8988T (cell line): ENCODE measurements around the gene CELSR1.

Source experiments
- DNase-seq: peaks from one replicate; pipeline ENCODE4 v3.0.0; 2011

Gene CELSR1

GRCh38 chr22:46551996-46552395 lies 14.6 kb upstream of the CELSR1 start:
- no peak for DNase-seq

DNA sequence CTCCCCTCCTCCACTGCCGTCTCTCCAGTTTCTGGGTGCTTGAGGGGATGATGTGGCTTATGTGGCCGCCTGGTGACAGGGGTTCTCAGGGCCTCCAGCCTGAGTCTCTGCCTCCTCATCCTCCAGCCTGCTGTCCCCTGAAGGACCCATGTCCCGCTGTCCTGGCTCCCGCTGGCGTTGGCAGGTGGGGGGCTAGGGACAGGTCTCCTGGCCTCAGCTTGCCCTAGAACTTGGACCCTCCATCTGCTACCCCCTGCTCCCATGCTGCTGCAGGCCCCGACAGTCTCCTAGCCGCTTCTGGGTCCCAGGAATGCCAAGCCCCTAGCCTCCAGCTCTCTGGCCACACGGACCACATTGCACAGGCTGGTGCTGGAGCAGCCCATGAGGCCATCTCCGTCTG lies 13.9 kb upstream of the CELSR1 start:
- DNase-seq = no peak

- DNase-seq = no peak
Measured at GRCh38 chr22:46549971-46550641, 12.7 kb upstream of the CELSR1 start.

GRCh38 chr22:46549563-46549840 lies 12.1 kb upstream of the CELSR1 start:
- DNase-seq = no peak

DNA sequence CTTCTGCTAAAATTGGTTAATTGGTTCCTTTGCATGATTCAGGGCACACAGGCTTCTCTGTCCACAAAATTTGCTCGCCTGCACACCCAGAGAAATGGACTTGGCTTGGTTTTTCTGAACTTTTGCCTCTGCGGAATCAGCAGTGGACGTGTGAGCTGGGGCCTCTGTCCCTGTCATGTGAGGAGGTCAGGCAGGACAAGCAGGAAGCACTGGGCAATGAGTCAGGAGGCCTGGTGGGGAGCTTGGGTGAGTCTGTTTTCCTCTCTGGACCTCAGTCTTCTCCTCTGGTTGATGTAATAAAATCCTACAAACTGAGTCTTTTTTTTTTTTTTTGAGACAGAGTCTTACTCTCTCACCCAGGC lies 10.4 kb upstream of the CELSR1 start:
- DNase-seq = no peak

GRCh38 chr22:46547179-46547882 lies 9.9 kb upstream of the CELSR1 start:
- no peak for DNase-seq

- DNase-seq = no peak
Measured at GRCh38 chr22:46546466-46547178, 9.2 kb upstream of the CELSR1 start.

DNA sequence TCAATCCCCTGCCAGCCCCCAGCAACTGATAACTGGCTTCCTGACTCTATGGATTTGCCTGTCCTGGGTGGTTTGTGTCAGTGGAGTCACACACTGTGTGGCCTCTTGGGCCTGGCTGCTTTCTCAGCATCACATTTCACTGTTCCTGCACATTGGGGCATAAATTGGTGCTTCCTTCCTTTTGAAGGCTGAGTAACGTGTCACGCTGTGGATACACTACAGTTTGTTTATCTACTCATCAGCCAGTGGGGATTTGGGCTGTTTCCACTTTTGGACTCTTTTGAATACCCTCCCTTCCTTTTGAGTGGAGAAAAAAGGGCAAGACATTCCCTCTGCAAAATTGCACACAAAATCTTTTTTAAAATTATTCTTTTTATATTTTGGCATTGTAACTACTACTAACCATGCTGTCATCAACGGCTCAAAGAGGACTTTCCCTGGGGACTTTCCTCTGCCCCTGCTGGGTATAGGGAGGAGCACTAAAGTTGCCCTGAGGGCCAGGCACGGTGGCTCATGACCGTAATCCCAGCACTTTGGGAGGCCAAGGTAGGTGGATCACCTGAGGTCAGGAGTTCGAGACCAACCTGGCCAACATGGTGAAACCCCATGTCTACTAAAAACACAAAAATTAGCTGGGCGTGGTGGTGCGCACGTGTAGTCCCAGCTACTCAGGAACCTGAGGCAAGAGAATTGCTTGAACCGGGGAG lies 7.8 kb upstream of the CELSR1 start:
- no peak for DNase-seq

- peak; percentile 97 for DNase-seq
Measured at GRCh38 chr22:46542011-46542985, 4.9 kb upstream of the CELSR1 start.

GRCh38 chr22:46541536-46541935 lies 4.1 kb upstream of the CELSR1 start:
- DNase-seq = no peak

- no peak for DNase-seq
Measured at GRCh38 chr22:46540874-46541273, 3.5 kb upstream of the CELSR1 start.

DNA sequence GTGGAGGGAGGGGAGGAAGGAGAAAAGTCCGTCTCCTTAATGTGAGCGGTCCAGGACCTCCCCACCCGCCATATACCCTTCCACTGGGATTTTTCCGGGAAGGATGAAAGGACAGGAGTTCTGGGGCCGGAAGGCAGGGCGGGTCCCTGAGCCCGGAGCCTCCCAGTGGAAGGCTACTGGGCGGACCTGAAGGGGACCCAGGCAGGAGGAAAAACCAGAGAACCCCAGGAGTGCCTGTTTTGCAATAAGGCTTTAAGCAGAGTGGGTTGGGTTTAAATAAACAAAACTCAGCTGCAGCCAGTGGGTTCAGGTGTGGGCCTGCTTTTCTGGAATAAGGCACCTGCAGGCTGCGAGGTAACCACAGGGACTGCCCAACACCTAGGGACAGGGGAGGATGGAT lies 1.7 kb upstream of the CELSR1 start:
- no peak for DNase-seq

GRCh38 chr22:46538814-46539160 lies 1.4 kb upstream of the CELSR1 start:
- DNase-seq = no peak

GRCh38 chr22:46537946-46538813 lies 760 bp upstream of the CELSR1 start:
- peak; percentile 63 for DNase-seq

GRCh38 chr22:46536537-46537224 lies 739 bp downstream of the CELSR1 start:
- DNase-seq = peak; percentile 64

GRCh38 chr22:46535876-46536536 lies 1.4 kb downstream of the CELSR1 start:
- no peak for DNase-seq

GRCh38 chr22:46534901-46535630 lies 2.4 kb downstream of the CELSR1 start:
- DNase-seq = no peak

GRCh38 chr22:46534177-46534776 lies 3.1 kb downstream of the CELSR1 start:
- no peak for DNase-seq
